Measurements from ENCODE around the gene RDH13.

- no peak for TF ChIP-seq CTCF (IDR thresholded peaks at IDR 0.05)
- no peak for TF ChIP-seq POLR2A (IDR thresholded peaks at IDR 0.05)
Observed at GRCh38 chr19:55096061-55096701, 33.2 kb upstream of the RDH13 start.
